ENCODE results near the gene RETREG2.

The RETREG2 gene

GRCh38 chr2:219169930-219170654 lies 8.0 kb upstream of the RETREG2 start, which contains the start of gene SLC23A3:
TSS of gene SLC23A3 (minus strand) at chr2:219170029. CDS start at chr2:219169984, 45 bp downstream.
- DNase-seq: no peak

- peak; percentile 66 for DNase-seq
These were observed 6.8 kb upstream of the RETREG2 start for GRCh38 chr2:219171231-219171651.

DNA sequence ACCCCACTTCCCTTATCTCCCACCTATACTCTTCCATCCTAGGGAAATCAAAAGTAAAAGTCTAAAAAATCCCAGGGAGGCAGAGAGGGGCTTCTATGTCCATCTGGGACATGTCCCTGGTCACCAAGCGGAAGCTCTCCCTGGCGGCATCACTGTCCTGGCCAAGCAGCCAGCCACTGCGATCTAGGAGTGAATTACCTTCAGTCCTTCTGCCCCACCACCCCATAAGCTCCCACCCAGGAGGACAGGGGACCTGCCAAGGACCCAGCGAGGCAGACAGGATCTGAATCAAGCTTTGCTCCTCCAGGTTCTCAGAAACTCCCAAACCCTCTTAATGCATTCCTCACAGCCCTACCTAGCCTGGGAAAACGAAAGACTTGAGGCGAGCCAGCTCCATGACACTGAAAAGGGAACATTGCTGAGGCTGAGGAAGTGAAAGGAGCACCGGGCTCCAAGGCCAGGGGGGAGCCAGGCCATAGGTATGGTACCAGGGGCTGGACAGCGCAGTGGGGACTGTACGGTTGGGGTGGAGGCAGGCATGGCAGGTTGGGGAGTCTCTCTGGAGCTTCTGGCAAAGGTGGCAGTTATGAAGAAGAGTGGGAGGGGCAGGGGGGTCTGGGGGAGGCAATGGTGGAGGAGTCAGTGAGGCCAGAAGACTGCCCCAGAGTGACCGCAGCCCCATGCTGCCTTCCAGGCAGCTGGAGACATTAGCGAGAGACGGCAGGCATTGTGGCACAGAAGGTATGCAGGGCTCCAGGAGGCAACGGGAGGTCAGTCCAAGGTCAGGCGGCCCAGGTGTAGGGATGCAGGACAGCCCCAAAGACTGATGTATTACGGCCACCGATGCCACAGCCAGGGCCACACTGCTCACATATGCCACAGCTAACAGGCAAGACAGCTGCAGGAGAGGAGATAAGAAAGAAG lies 5.6 kb upstream of the RETREG2 start:
- no peak for DNase-seq

GRCh38 chr2:219173176-219173575 lies 4.9 kb upstream of the RETREG2 start:
- no peak for DNase-seq

DNA sequence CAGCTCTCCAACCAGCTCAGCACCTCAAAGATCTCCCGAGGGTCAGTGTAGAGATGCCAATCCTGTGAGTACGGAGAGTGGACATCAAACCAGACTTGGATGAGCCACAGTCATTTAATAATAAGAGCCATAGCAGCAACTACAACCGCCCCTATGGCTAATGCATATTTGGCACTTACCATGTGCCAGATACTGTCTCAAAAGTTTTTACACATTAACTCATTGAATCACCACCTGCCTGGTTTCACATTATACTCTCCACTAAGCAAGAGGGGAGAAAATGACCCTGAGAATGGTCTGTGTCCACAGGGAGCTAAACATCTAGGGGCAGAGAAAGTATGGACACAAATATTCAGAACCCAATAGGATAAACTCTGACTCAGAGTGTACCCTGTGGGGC lies 3.9 kb upstream of the RETREG2 start:
- no peak for DNase-seq

- no peak for DNase-seq
These were observed 3.3 kb upstream of the RETREG2 start for GRCh38 chr2:219174801-219175200.

GRCh38 chr2:219175486-219175885 lies 2.6 kb upstream of the RETREG2 start:
- DNase-seq: no peak

DNA sequence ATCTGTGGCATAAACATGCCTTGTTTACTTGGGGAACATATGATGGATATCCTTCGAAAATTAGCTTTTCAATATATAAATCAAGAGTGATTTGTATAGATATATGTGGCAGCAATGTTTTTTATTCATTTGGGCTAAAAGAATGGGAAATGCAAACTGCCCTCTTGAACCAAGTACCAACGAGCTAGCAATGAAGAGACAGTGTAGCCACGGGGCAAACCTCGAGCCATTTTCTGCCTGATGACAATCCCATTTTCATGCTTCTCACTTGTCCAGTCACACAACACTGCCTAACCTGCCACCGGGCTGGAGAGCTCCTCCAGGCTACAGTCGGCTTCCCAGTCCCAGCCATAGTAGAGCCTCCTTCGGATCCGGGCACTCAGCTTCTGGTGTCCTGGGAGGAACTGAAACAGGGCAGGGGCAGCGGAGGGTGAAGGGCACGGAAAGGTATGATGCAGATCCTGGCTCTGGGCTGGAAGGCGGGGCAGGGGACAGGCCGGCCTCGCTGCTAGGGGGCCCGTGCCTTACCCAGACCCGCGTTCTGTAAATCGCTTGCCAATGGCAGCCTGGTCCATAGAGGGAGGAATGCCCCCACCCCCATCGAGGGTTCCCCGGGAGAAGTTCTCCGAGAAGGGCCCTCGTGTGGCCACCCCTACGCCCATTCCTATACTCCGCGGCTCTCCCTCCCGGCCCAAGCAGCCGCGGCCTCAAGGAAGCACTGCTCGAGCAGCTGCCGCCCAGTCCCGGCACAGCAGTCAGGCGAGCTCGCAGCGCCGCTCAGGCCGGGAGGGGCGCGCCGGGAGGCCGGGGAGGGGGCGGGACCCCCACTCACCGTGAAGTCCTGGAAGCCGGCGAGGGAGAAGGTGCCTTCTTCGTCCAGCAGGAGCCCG lies 1.9 kb upstream of the RETREG2 start:
- peak; percentile 67 for DNase-seq

DNA sequence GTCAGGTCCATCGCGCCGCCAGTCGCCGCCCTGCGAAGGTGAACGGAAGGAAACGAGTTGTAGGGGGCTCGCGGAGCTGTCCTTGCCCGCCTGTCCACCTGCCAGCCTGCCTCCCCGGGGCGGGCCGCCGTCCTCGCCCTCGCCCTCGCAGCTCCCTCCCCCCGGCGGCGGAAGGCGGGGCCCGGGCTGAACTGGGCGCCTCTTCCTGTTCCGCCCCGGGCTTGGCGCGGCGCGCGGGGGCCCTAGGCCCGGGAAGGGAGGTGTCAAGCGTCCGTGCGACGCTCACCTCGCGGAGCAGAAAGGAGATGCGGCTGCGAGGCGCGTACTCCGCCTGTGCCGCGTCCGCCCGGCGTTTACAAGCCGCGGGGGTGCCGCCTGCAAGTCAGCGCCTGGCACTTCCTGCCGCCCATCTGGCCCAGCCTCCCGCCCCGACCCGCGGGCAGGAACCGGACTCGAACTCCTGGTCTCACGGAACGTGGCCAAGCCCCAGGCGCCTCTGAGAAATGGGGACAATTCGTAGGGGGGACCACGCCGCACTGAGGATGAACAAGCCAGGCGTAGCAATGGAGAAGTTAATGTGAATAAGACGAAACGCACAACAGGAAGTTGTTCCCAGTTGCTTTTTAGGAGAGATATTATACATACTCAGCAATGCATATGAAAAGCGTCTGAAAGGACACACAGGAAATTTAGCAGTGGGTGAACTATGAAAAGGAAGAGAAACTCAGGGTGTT lies 1.1 kb upstream of the RETREG2 start, which contains the start of gene CNPPD1:
TSS of gene CNPPD1 (minus strand) at position 108 of the 734 bp plus-strand sequence. CDS start at position 11, 97 bp downstream.
- DNase-seq: peak; percentile 91

GRCh38 chr2:219178377-219179175 lies 501 bp downstream of the RETREG2 start:
- DNase-seq: peak; percentile 34

DNA sequence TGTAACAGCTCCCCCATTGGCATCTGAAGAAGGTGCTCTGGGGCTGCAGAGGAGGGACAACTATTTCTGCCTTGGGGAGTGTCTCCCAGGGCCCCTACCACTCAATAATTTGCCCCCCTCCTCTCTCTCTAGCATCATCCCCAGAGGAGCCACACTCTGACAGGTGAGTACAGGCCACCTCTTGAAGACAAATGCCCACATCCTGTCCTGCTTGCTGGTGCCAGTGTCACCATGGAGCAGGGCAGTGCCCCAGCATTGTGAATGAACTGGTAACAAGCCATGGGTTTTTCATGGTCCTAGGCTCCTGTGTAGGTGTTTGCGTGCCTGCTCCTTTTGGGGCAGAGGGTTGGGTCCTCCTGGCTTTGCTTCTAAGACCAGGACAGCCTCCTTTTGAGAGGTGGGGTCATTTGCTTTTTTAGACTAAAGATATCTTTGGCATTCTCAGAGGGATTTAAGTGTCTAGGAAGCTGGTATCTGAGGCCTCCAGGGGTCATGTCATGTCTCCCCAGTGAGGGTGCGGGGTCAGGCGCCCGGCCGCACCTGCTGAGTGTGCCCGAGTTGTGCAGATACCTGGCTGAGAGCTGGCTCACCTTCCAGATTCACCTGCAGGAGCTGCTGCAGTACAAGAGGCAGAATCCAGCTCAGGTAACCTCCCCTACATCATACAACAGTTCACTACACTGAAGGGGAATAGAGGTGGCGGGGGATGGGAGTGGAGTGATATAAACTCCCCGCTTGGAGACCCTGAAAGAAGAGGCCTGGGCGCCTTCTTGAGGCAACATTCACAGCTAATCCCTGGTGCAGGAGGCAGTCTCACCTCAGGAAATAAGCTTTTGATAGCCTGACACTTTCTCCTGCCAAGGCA lies 1.8 kb downstream of the RETREG2 start:
- no peak for DNase-seq

- no peak for DNase-seq
These were observed 2.9 kb downstream of the RETREG2 start for GRCh38 chr2:219180961-219181360.

DNA sequence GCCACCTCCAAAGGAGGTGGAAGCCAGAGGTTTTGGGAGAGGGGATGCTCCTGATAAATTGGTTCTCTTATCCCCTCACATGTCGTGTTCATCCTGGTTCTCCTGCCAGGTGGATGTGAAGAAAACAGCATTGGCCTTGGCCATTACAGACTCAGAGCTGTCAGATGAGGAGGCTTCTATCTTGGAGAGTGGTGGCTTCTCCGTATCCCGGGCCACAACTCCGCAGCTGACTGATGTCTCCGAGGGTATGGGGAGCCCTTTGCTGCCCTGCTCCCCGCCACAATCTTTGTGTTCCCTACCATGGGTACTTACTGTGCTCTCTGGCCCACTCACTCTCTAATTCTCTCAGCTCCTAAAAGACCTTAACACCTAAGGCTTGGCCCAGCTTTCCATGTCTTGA lies 3.5 kb downstream of the RETREG2 start:
- DNase-seq: no peak

- DNase-seq: peak; percentile 38
These were observed 4.5 kb downstream of the RETREG2 start for GRCh38 chr2:219182331-219183150.

DNA sequence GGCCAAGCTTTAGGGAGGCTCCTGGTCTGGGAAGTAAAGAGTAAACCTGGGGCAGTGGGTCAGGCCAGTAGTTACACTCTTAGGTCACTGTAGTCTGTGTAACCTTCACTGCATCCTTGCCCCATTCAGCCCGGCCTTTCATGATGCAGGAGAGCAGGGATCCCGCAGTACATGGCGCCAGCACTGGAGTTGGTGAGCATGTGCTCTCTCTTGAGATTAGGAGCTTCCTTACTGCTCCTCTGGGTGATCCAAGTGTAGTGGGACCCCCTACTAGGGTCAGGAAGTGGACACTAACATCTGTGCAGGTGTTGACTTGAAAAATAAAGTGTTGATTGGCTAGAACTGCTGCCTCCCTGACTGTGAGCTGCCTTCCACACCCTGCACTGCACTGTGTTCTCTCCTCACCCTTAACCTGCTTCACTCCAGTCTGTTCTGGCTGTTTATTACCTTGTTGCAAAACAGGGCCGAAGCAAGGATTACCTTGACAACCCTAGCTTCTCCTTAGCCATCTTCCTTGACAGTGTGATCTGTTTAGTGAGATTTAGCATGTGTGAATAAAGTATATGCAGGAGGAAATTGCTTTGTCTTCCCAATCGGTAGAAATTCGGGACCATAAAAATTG lies 5.2 kb downstream of the RETREG2 start:
- DNase-seq: no peak

DNA sequence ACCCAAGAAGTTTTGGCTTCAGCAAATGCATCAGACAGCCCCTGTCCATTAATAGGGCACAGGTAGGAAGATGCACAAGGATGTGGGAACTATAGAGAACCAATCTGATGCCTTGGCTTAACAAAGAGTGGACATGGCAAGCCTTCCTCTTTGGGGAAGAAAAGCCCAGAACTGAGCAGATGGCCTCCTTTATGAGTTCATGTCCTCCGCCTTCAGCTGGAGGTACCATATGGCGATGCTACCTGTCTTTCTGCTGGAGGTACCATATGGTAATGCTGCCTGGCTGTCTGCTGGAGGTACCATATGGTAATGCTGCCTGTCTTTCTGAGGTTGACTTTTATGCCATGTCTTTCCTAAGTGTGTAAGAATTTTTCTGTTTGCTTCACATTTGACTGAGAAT lies 6.0 kb downstream of the RETREG2 start:
- DNase-seq: no peak

DNA sequence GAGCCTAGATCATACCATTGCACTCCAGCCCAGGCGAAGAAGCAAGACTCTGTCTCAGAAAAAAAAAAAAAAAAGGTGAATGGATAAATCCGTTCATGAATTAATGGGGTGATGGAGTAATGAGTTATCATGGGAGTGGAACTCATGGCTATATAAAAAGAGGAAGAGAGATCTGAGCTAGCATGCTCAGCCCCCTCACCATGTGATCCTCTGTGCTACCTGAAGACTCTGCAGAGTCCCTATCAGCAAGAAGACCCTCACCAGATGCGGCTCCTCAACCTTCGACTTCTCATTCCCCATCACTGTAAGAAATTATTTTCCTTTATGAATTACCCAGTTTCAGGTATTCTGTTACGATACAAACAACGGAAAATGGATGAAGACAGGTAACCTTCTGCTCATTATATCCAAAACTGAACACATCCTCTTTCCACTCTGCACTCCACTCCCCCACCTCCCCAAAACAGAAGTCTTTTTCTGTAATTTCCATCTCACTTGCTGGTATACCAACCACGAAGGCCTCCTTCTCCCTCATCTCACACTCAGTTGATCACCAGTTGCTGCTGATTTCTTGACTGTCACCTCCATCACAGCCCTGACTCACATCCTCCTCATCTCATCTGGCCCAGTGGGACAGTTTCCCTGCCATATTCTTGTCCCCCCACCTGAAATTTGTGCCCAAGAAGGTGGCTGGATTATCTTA lies 8.8 kb downstream of the RETREG2 start:
- no peak for DNase-seq

- DNase-seq: no peak
These were observed 19.3 kb downstream of the RETREG2 start for GRCh38 chr2:219197388-219197787.

Measured in suppressor macrophage treated with lipopolysaccharide for 4 hours (primary cell).